C4-2B (cell line): ENCODE data around the gene GMDS.

Experiments used
- ZFX ChIP-seq: fragments of 450-650 bp; IDR thresholded peaks from 2 replicates; pipeline ENCODE4 v1.6.1; 2017
- TF ChIP-seq, protein P1 (sequence below): fragments of 450-650 bp; conservative IDR thresholded peaks from 2 replicates; pipeline ENCODE4 v1.5.1; 2017; ENCODE audit warnings: mild to moderate bottlenecking

DNA sequence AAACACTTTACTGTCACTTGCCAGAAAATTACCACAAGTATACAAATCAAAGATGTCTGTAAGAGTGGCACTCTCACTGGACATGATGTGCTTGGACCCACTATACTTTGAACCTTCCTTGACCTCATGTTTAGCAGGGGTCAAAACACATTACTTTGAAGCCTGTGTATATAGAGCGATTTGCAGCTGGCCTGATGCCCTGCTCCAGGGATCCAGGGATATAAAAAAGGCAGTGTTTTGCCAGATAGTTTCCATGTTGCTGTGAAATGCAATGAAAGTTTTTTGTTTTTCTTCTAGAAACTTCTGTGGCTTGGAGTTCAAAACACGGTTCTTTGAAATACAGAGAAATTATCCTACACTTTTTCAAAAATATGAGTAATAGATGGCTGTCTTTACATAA lies 470.0 kb downstream of the GMDS start:
- TF ChIP-seq, protein P1, sequence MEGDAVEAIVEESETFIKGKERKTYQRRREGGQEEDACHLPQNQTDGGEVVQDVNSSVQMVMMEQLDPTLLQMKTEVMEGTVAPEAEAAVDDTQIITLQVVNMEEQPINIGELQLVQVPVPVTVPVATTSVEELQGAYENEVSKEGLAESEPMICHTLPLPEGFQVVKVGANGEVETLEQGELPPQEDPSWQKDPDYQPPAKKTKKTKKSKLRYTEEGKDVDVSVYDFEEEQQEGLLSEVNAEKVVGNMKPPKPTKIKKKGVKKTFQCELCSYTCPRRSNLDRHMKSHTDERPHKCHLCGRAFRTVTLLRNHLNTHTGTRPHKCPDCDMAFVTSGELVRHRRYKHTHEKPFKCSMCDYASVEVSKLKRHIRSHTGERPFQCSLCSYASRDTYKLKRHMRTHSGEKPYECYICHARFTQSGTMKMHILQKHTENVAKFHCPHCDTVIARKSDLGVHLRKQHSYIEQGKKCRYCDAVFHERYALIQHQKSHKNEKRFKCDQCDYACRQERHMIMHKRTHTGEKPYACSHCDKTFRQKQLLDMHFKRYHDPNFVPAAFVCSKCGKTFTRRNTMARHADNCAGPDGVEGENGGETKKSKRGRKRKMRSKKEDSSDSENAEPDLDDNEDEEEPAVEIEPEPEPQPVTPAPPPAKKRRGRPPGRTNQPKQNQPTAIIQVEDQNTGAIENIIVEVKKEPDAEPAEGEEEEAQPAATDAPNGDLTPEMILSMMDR, result no peak
- no peak for TF ChIP-seq ZFX
